ENCODE measurements around the gene SDR39U1.

- TF ChIP-seq POLR2AphosphoS5 (IDR thresholded peaks at IDR 0.05; ENCODE audit: low read depth) (no peak), CTCF (IDR thresholded peaks at IDR 0.05; ENCODE audit: insufficient read depth, low read length) (no peak)
Observed at GRCh38 chr14:24416254-24416931, 26.2 kb downstream of the SDR39U1 start.

Data from HL-60 (cell line).